Measurements from ENCODE around the gene TRAPPC3. TPM values are rescaled to one million over a fixed set of nuclear protein-coding genes. Genes with fewer than 3 reads are reported as not detected.

TRAPPC3 gene
- total and polyA plus RNA-seq, 9 of the 15 experiments (the other 6 are each of a cell fraction or from before 2014, with no cell fraction given) = 20.6 to 141 (median 112) TPM

DNA sequence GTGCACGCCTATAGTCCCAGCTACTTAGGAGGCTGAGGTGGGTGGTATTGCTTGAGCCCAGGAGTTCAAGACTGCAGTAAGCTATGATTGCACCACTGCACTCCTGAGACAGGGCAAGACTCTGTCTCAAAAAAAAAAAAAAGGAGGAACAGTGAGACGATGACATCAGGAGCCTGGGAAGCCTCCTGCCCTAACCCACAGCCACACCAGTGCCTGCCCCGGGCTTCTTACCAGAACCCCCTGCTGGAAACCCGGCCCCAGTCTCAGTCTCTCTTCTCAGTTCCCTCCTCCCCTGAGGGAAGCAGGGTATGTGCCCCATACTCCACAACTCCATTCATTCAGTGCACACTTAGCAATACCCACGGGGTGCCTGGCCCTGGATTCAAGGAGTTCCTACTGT, 33.4 kb downstream of the TRAPPC3 start:
- in situ Hi-C loops (cut with MboI) (no loop called here), intact Hi-C loops (cut with micrococcal nuclease) (no loop called here)
- DNase-seq (ENCODE audit: extremely low read depth in 1 of 4, low spot score in 3 of 4) (no peak), FAIRE-seq (no peak), ATAC-seq (no peak)
- TF ChIP-seq SETDB1 (IDR thresholded peaks at IDR 0.05; ENCODE audit: low read length) = no peak
- no peak for TF ChIP-seq RBM17 (IDR thresholded peaks at IDR 0.05; ENCODE audit: borderline replicate concordance, low read depth, low read length)
- TF ChIP-seq AFF1 (IDR thresholded peaks at IDR 0.05; ENCODE audit: low read depth in 1 of 2, partially characterized antibody in 2 of 2) = no peak
- no peak for TF ChIP-seq SMAD2 (IDR thresholded peaks at IDR 0.05; ENCODE audit: low read depth, low read length)
- TF ChIP-seq CBX2 (IDR thresholded peaks at IDR 0.05; ENCODE audit: insufficient read depth, low read length, poor library complexity, severe bottlenecking) = no peak
- TF ChIP-seq, protein P1, sequence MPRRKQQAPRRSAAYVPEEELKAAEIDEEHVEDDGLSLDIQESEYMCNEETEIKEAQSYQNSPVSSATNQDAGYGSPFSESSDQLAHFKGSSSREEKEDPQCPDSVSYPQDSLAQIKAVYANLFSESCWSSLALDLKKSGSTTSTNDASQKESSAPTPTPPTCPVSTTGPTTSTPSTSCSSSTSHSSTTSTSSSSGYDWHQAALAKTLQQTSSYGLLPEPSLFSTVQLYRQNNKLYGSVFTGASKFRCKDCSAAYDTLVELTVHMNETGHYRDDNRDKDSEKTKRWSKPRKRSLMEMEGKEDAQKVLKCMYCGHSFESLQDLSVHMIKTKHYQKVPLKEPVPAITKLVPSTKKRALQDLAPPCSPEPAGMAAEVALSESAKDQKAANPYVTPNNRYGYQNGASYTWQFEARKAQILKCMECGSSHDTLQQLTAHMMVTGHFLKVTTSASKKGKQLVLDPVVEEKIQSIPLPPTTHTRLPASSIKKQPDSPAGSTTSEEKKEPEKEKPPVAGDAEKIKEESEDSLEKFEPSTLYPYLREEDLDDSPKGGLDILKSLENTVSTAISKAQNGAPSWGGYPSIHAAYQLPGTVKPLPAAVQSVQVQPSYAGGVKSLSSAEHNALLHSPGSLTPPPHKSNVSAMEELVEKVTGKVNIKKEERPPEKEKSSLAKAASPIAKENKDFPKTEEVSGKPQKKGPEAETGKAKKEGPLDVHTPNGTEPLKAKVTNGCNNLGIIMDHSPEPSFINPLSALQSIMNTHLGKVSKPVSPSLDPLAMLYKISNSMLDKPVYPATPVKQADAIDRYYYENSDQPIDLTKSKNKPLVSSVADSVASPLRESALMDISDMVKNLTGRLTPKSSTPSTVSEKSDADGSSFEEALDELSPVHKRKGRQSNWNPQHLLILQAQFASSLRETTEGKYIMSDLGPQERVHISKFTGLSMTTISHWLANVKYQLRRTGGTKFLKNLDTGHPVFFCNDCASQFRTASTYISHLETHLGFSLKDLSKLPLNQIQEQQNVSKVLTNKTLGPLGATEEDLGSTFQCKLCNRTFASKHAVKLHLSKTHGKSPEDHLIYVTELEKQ (CRISPR knock-in tag; IDR thresholded peaks at IDR 0.05) = no peak
- TF ChIP-seq KLF16 (IDR thresholded peaks at IDR 0.05) = no peak
- no peak for TF ChIP-seq ZNF561 (CRISPR knock-in tag; conservative IDR thresholded peaks at IDR 0.05)
- no peak for TF ChIP-seq ETS2 (tag; IDR thresholded peaks at IDR 0.05; ENCODE audit: borderline replicate concordance, poor library complexity, severe bottlenecking)
- no peak for TF ChIP-seq CHD2 (IDR thresholded peaks at IDR 0.05; ENCODE audit: low read depth, low read length)
- Histone ChIP-seq H3K4me2 (ENCODE audit: insufficient read depth, low read length) (no peak overlapping the region), H3K36me3 (ENCODE audit: control insufficient read depth, insufficient read depth, low read length) (no peaks in the 10 kb centered on the region), H3K9ac (ENCODE audit: insufficient read depth in 1 of 2, low read depth in 2 of 2, low read length in 2 of 2) (no peak overlapping the region; a peak in 1 of 4 replicates), H4K20me1 (replicated peaks; ENCODE audit: control insufficient read depth, insufficient read depth, low read length) (no peaks in the 10 kb centered on the region; the same call in none of the 2 replicates), H3K4me3 (no peak overlapping the region), H3K27ac (ENCODE audit: extremely low read depth, low read depth, low read length) (no peak overlapping the region), H3K27me3 (ENCODE audit: control insufficient read depth in 2 of 2, insufficient read depth in 2 of 2, low read length in 2 of 2) (no peaks in the 10 kb centered on the region), H3K9me3 (replicated peaks; ENCODE audit: control insufficient read depth, insufficient read depth, low read depth, low read length) (no peaks in the 10 kb centered on the region), H3K4me1 (replicated peaks in 1 of 2; ENCODE audit: control insufficient read depth in 2 of 2, insufficient read depth in 2 of 2, low read length in 2 of 2) (peaks cover 0 to 24% of the 10 kb centered on the region in 2 experiments; a peak in 3 of 5 replicates), H2AFZ (ENCODE audit: low read depth, low read length) (no peak overlapping the region), H3K79me2 (ENCODE audit: control insufficient read depth, insufficient read depth, low read length) (no peaks in the 10 kb centered on the region), H3K9me1 (ENCODE audit: control insufficient read depth, insufficient read depth, low read length) (no peaks in the 10 kb centered on the region)
- WGBS (ENCODE audit: insufficient coverage, low coverage, missing lambda C conversion rate) = 34% methylated on average over 5 of the region's 5 CpGs
- POLR2A ChIA-PET = interaction anchor here (0.8 to 1.4 kb wide), 3 partner anchors 11 to 108 kb away, joined by 3 to 5 read pairs (median 4); partner anchors contain the start of gene THRAP3
- CTCF ChIA-PET (ENCODE audit: low intra/inter-chr PET ratio) = no interaction called here
- no TSS peak for BruUV-seq (replicated peaks)

Data from K562 (cell line).